NT2/D1 (cell line): Measurements from ENCODE around the gene TKTL2.

Experiments used
- DNase-seq: peaks from one replicate; pipeline ENCODE4 v3.0.0-alpha.2; 2011; ENCODE audit warnings: low read depth, low spot score
- H3K27me3 ChIP-seq: 2 replicates; pipeline ENCODE4 v1.6.0; 2011; ENCODE audit warnings: mild to moderate bottlenecking; ENCODE audit not compliant: insufficient read length, insufficient read depth
- H3K36me3 ChIP-seq: 2 replicates; pipeline ENCODE4 v1.6.1; 2011; ENCODE audit warnings: mild to moderate bottlenecking, low read length, mixed read lengths; ENCODE audit not compliant: insufficient read depth, insufficient read length
- H3K4me1 ChIP-seq: 2 replicates; pipeline ENCODE4 v1.5.1; 2011; ENCODE audit not compliant: insufficient read depth, insufficient read length
- H3K4me3 ChIP-seq: 2 replicates; pipeline ENCODE4 v1.5.1; 2011; ENCODE audit warnings: low read depth; ENCODE audit not compliant: insufficient read length
- H3K9ac ChIP-seq: 2 replicates; pipeline ENCODE4 v1.6.0; 2011; ENCODE audit warnings: low read depth; ENCODE audit not compliant: insufficient read length
- H3K9me3 ChIP-seq: 2 replicates; pipeline ENCODE4 v1.5.1; 2011; ENCODE audit warnings: mild to moderate bottlenecking, low read length; ENCODE audit not compliant: insufficient read depth
- SUZ12 ChIP-seq: IDR thresholded peaks from 2 replicates; pipeline ENCODE4 v1.6.1; 2011; ENCODE audit not compliant: insufficient read length, insufficient read depth; ENCODE audit errors: extremely low read depth
- YY1 ChIP-seq: IDR thresholded peaks from 2 replicates; pipeline ENCODE4 v1.6.1; 2011; ENCODE audit not compliant: insufficient read length, insufficient read depth
- ZNF274 ChIP-seq: IDR thresholded peaks from 2 replicates; pipeline ENCODE4 v1.6.1; 2011; ENCODE audit warnings: mild to moderate bottlenecking, low read depth, low read length

Gene TKTL2

DNA sequence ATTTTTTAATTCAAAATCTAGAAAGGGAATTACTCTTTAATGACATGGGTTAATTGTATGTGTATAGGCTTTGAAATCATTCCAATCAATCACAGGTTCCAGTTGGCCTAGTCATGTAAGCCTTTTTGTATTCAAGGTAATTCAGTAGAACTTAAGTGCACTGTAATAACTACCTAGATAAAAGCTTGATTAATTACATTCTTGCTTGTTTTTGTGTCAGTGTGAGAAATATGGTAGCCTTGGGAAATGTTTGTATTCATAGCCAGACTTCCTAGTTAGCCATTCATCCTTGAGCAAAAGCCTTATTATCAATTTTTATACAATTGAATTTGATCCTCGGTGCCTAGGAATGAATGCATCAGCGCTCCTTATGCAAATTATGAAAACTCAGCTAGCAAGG, 33.5 kb downstream of the TKTL2 start:
- H3K27me3 ChIP-seq = no peaks in the 10 kb centered on the region
- no peaks in the 10 kb centered on the region for H3K4me1 ChIP-seq
- no peak for TF ChIP-seq YY1
- no peak for TF ChIP-seq ZNF274
- TF ChIP-seq SUZ12 = no peak
- H3K9ac ChIP-seq = no peak overlapping the region
- H3K36me3 ChIP-seq = no peaks in the 10 kb centered on the region
- no peaks in the 10 kb centered on the region for H3K9me3 ChIP-seq
- DNase-seq = no peak
- H3K4me3 ChIP-seq = no peak overlapping the region
